Endodermal cell (in vitro differentiated cells): ENCODE measurements around the gene TTLL11. TPM values are rescaled to one million over a fixed set of nuclear protein-coding genes. Genes with fewer than 3 reads are reported as not detected.
A peak's percentile ranks its signal among the peaks of the same experiment; 100 is the strongest.

Experiments
- DNase-seq: peaks from one replicate; pipeline ENCODE4 v3.0.0-alpha.2; 2017
- H3K27ac ChIP-seq: 2 replicates; pipeline ENCODE4 v1.5.1; 2013; ENCODE audit warnings: mild to moderate bottlenecking, low read depth, low read length, moderate library complexity
- H3K27me3 ChIP-seq: 2 replicates; pipeline ENCODE4 v1.6.1; 2013; ENCODE audit warnings: mild to moderate bottlenecking, low read length, moderate library complexity; ENCODE audit not compliant: insufficient read depth, control insufficient read depth, poor library complexity, severe bottlenecking
- H3K36me3 ChIP-seq: 2 replicates; pipeline ENCODE4 v1.7.0; 2013; ENCODE audit warnings: mild to moderate bottlenecking, low read length, moderate library complexity; ENCODE audit not compliant: control insufficient read depth, insufficient read depth
- H3K4me1 ChIP-seq: one replicate; pipeline ENCODE4 v1.7.0; 2013; ENCODE audit warnings: low read length; ENCODE audit not compliant: control insufficient read depth, insufficient read depth
- H3K4me3 ChIP-seq: 2 replicates; pipeline ENCODE4 v1.5.1; 2013; ENCODE audit warnings: mild to moderate bottlenecking, low read length, moderate library complexity
- H3K9ac ChIP-seq: 2 replicates; pipeline ENCODE4 v1.6.1; 2013; ENCODE audit warnings: mild to moderate bottlenecking, low read length, moderate library complexity; ENCODE audit not compliant: poor library complexity, severe bottlenecking; ENCODE audit errors: extremely low read depth
- H3K9me3 ChIP-seq: 2 replicates; pipeline ENCODE4 v1.6.1; 2013; ENCODE audit warnings: mild to moderate bottlenecking, low read length, moderate library complexity; ENCODE audit not compliant: control insufficient read depth
- H3K27ac Mint-ChIP-seq: 2 replicates; pipeline ENCODE4 v1.8.0; 2020; ENCODE audit warnings: mixed read lengths
- H3K27me3 Mint-ChIP-seq: 2 replicates; pipeline ENCODE4 v1.8.0; 2021; ENCODE audit warnings: mild to moderate bottlenecking, mixed read lengths; ENCODE audit not compliant: insufficient read depth
- H3K36me3 Mint-ChIP-seq: 2 replicates; pipeline ENCODE4 v1.8.0; 2020; ENCODE audit warnings: low read depth, mixed read lengths
- H3K4me1 Mint-ChIP-seq: 2 replicates; pipeline ENCODE4 v1.8.0; 2020; ENCODE audit warnings: mixed read lengths
- H3K4me3 Mint-ChIP-seq: 2 replicates; pipeline ENCODE4 v1.8.0; 2020; ENCODE audit warnings: mild to moderate bottlenecking, moderate library complexity, mixed read lengths
- H3K9me3 Mint-ChIP-seq: 2 replicates; pipeline ENCODE4 v1.8.0; 2020; ENCODE audit warnings: mild to moderate bottlenecking, mixed read lengths
- CTCF ChIP-seq: fragments of 200-600 bp; sonication (generic); conservative IDR thresholded peaks from 2 replicates; pipeline ENCODE4 v1.5.0; 2021; ENCODE audit warnings: antibody characterized with exemption, mild to moderate bottlenecking
- WGBS, 2 experiments: methylation state at CpG; one replicate each; pipeline versions ENCODE4 v1.1.5 to v1.1.7; 2013; ENCODE audit warnings: missing lambda C conversion rate in 2 of 2, mixed read lengths in 1 of 2; ENCODE audit not compliant: insufficient coverage in 1 of 2, insufficient read length in 1 of 2; 5-methylcytosine and 5-hydroxymethylcytosine counted together
- total RNA-seq, 2 donors: library from RNA; stranded (reverse); fragmentation: NEBNext Ultra II Directional in 1 of 2; extraction: Animal tissue kit (Norgen Biotek cat#: 25700) in 1 of 2; gene quantifications; 2 replicates in 1 of 2; 3 replicates in 1 of 2; pipeline ENCODE4 v1.2.1, GENCODE V29; 2021

TTLL11 gene
- total RNA-seq, 2 donors from 2014 or later, result 0.68 TPM; not detected in 1

- no peak overlapping the region for H3K9ac ChIP-seq
- DNase-seq, result peak; percentile 25
- H3K27ac ChIP-seq, result no peak overlapping the region
- H3K36me3 ChIP-seq, result no peaks in the 10 kb centered on the region
- no peaks in the 10 kb centered on the region for H3K36me3 Mint-ChIP-seq
- peaks cover 20% of the 10 kb centered on the region for H3K27me3 ChIP-seq
- WGBS, 2 experiments, result 90 to 96% methylated on average over 4 to 5 of the region's 5 CpGs
- no peak overlapping the region for H3K4me3 Mint-ChIP-seq
- H3K4me1 ChIP-seq, result no peaks in the 10 kb centered on the region
- TF ChIP-seq CTCF, result no peak
- H3K27ac Mint-ChIP-seq, result no peak overlapping the region
- H3K9me3 Mint-ChIP-seq, result no peaks in the 10 kb centered on the region
- H3K4me3 ChIP-seq, result no peak overlapping the region
- peaks cover 30% of the 10 kb centered on the region for H3K27me3 Mint-ChIP-seq
- H3K4me1 Mint-ChIP-seq, result peaks cover 2% of the 10 kb centered on the region
- no peaks in the 10 kb centered on the region for H3K9me3 ChIP-seq
Observed at GRCh38 chr9:121995997-121996396, 97.1 kb downstream of the TTLL11 start.

GRCh38 chr9:121992571-121993212 is 100.4 kb downstream of the TTLL11 start:
- H3K27me3 Mint-ChIP-seq, result peaks cover 34% of the 10 kb centered on the region
- Histone ChIP-seq H3K27ac (no peak overlapping the region), H3K9me3 (no peaks in the 10 kb centered on the region), H3K36me3 (no peaks in the 10 kb centered on the region), H3K4me3 (no peak overlapping the region), H3K4me1 (no peaks in the 10 kb centered on the region), H3K9ac (no peak overlapping the region), H3K27me3 (peaks cover 26% of the 10 kb centered on the region)
- no peaks in the 10 kb centered on the region for H3K4me1 Mint-ChIP-seq
- TF ChIP-seq CTCF, result peak; percentile 91
- peak; percentile 75 for DNase-seq
- H3K4me3 Mint-ChIP-seq, result no peak overlapping the region
- H3K27ac Mint-ChIP-seq, result no peak overlapping the region
- H3K9me3 Mint-ChIP-seq, result no peaks in the 10 kb centered on the region
- 9 to 26% methylated on average over 3 to 8 of the region's 8 CpGs for WGBS, 2 experiments
- H3K36me3 Mint-ChIP-seq, result no peaks in the 10 kb centered on the region

GRCh38 chr9:121991307-121991661 is 101.8 kb downstream of the TTLL11 start:
- H3K27ac Mint-ChIP-seq, result no peak overlapping the region
- H3K27ac ChIP-seq, result no peak overlapping the region
- no peaks in the 10 kb centered on the region for H3K9me3 ChIP-seq
- no peak overlapping the region for H3K4me3 Mint-ChIP-seq
- H3K36me3 Mint-ChIP-seq, result no peaks in the 10 kb centered on the region
- H3K4me3 ChIP-seq, result no peak overlapping the region
- H3K9me3 Mint-ChIP-seq, result no peaks in the 10 kb centered on the region
- TF ChIP-seq CTCF, result no peak
- H3K36me3 ChIP-seq, result no peaks in the 10 kb centered on the region
- peaks cover 26% of the 10 kb centered on the region for H3K27me3 ChIP-seq
- H3K27me3 Mint-ChIP-seq, result peaks cover 32% of the 10 kb centered on the region
- H3K4me1 Mint-ChIP-seq, result no peaks in the 10 kb centered on the region
- no peak for DNase-seq
- WGBS, 2 experiments, result 94 to 95% methylated on average over 3 to 4 of the region's 4 CpGs
- no peaks in the 10 kb centered on the region for H3K4me1 ChIP-seq
- H3K9ac ChIP-seq, result no peak overlapping the region
